Spinal cord (tissue), 10 donors: ENCODE data around the gene DIAPH1. TPM values are rescaled to one million over a fixed set of nuclear protein-coding genes. Genes with fewer than 3 reads are reported as not detected.
A peak's percentile ranks its signal among the peaks of the same experiment; 100 is the strongest.

Experiments used
- DNase-seq, 6 donors: peaks; one replicate each; pipeline versions ENCODE4 v3.0.0 to v3.0.0-alpha.2; 2013 to 2015; ENCODE audit warnings: low spot score in 6 of 6, low read depth in 4 of 6
- H3K27ac ChIP-seq: one replicate; pipeline ENCODE4 v1.5.1; 2013; ENCODE audit warnings: low read depth, low read length, control low read depth
- H3K27me3 ChIP-seq: one replicate; pipeline ENCODE4 v1.6.1; 2013; ENCODE audit warnings: low read length; ENCODE audit not compliant: control insufficient read depth, insufficient read depth
- H3K36me3 ChIP-seq: one replicate; pipeline ENCODE4 v1.6.1; 2013; ENCODE audit warnings: low read length; ENCODE audit not compliant: control insufficient read depth, insufficient read depth
- H3K4me1 ChIP-seq: one replicate; pipeline ENCODE4 v1.6.1; 2013; ENCODE audit warnings: low read length; ENCODE audit not compliant: control insufficient read depth, insufficient read depth
- H3K4me3 ChIP-seq: one replicate; pipeline ENCODE4 v1.5.1; 2013; ENCODE audit warnings: low read depth, low read length, control low read depth
- H3K9me3 ChIP-seq: one replicate; pipeline ENCODE4 v1.6.1; 2013; ENCODE audit warnings: low read length; ENCODE audit not compliant: control insufficient read depth, insufficient read depth
- WGBS: methylation state at CpG from one replicate; pipeline ENCODE4 v1.1.5; 2013; ENCODE audit warnings: missing lambda C conversion rate; ENCODE audit not compliant: insufficient coverage; 5-methylcytosine and 5-hydroxymethylcytosine counted together
- polyA plus RNA-seq, 2 donors: library from polyadenylated mRNA; unstranded; fragments of 120-200 nt; gene quantifications; one replicate each; pipeline ENCODE4 v1.2.1, GENCODE V29; 2013; ENCODE audit not compliant: insufficient read length in 2 of 2
- total RNA-seq, 2 donors: library from RNA; depleted of rRNA in 1 of 2; stranded (reverse); fragments of 120-200 nt in 1 of 2; fragments of >200 nt in 1 of 2; gene quantifications; one replicate each; pipeline versions ENCODE4 v1.2.3 to v1.2.4, GENCODE V29; 2013 to 2014
- donor health status: healthy.

The DIAPH1 gene
- total and polyA plus RNA-seq, 4 donors: 23.6 to 44.4 (median 31.1) TPM

- H3K4me1 ChIP-seq: peaks cover 48% of the 10 kb centered on the region
- 82% methylated on average over 6 of the region's 11 CpGs for WGBS
- no peak overlapping the region for H3K4me3 ChIP-seq
- H3K9me3 ChIP-seq: no peaks in the 10 kb centered on the region
- peaks cover 15% of the 10 kb centered on the region for H3K36me3 ChIP-seq
- no peaks in the 10 kb centered on the region for H3K27me3 ChIP-seq
- peak in 1 of 6 donors; percentile 7 for DNase-seq
- no peak overlapping the region for H3K27ac ChIP-seq
Measured at GRCh38 chr5:141517880-141518617, 100.8 kb downstream of the DIAPH1 start.

GRCh38 chr5:141517312-141517711, 101.5 kb downstream of the DIAPH1 start:
- DNase-seq: no peak
- no peaks in the 10 kb centered on the region for H3K27me3 ChIP-seq
- H3K27ac ChIP-seq: no peak overlapping the region
- H3K36me3 ChIP-seq: peaks cover 19% of the 10 kb centered on the region
- 93% methylated on average over 2 of the region's 8 CpGs for WGBS
- H3K9me3 ChIP-seq: no peaks in the 10 kb centered on the region
- peaks cover 55% of the 10 kb centered on the region for H3K4me1 ChIP-seq
- H3K4me3 ChIP-seq: no peak overlapping the region

GRCh38 chr5:141516672-141517025, 102.2 kb downstream of the DIAPH1 start:
- 91% methylated on average over 6 of the region's 8 CpGs for WGBS
- Histone ChIP-seq H3K36me3 (peaks cover 25% of the 10 kb centered on the region), H3K4me1 (peaks cover 61% of the 10 kb centered on the region), H3K27ac (peak overlapping the region; percentile 97), H3K9me3 (no peaks in the 10 kb centered on the region), H3K27me3 (no peaks in the 10 kb centered on the region), H3K4me3 (no peak overlapping the region)
- peak in 1 of 6 donors; percentile 2 for DNase-seq

- no peak for DNase-seq
- Histone ChIP-seq H3K4me1 (peaks cover 65% of the 10 kb centered on the region), H3K4me3 (no peak overlapping the region), H3K36me3 (peaks cover 31% of the 10 kb centered on the region), H3K27ac (peak overlapping the region; percentile 97), H3K9me3 (no peaks in the 10 kb centered on the region), H3K27me3 (no peaks in the 10 kb centered on the region)
- WGBS: 68% methylated on average over 3 of the region's 4 CpGs
Measured at GRCh38 chr5:141515946-141516671, 102.7 kb downstream of the DIAPH1 start.

GRCh38 chr5:141515141-141515540, 103.7 kb downstream of the DIAPH1 start:
- Histone ChIP-seq H3K9me3 (no peaks in the 10 kb centered on the region), H3K27ac (peak overlapping the region; percentile 97), H3K36me3 (peaks cover 39% of the 10 kb centered on the region), H3K27me3 (no peaks in the 10 kb centered on the region), H3K4me1 (peaks cover 64% of the 10 kb centered on the region), H3K4me3 (no peak overlapping the region)
- DNase-seq: peak in 1 of 6 donors; percentile 39
- WGBS: 40% methylated on average over 2 of the region's 3 CpGs

- peak overlapping the region; percentile 97 for H3K27ac ChIP-seq
- no peaks in the 10 kb centered on the region for H3K27me3 ChIP-seq
- H3K36me3 ChIP-seq: peaks cover 45% of the 10 kb centered on the region
- 25% methylated on average over 6 of the region's 6 CpGs for WGBS
- peaks cover 69% of the 10 kb centered on the region for H3K4me1 ChIP-seq
- peak overlapping the region; percentile 70 for H3K4me3 ChIP-seq
- DNase-seq: peak in 2 of 6 donors; percentile 38 to 44
- no peaks in the 10 kb centered on the region for H3K9me3 ChIP-seq
Measured at GRCh38 chr5:141514330-141515133, 104.3 kb downstream of the DIAPH1 start.

GRCh38 chr5:141513627-141514329, 105.0 kb downstream of the DIAPH1 start:
- no peaks in the 10 kb centered on the region for H3K9me3 ChIP-seq
- peak overlapping the region; percentile 97 for H3K27ac ChIP-seq
- peaks cover 76% of the 10 kb centered on the region for H3K4me1 ChIP-seq
- DNase-seq: peak in 5 of 6 donors; percentile 80 to 98 (median 92)
- WGBS: 0% methylated on average over 20 of the region's 29 CpGs
- H3K36me3 ChIP-seq: peaks cover 51% of the 10 kb centered on the region
- no peaks in the 10 kb centered on the region for H3K27me3 ChIP-seq
- peak overlapping the region; percentile 70 for H3K4me3 ChIP-seq

GRCh38 chr5:141512911-141513626, 105.7 kb downstream of the DIAPH1 start:
- Histone ChIP-seq H3K4me1 (peaks cover 84% of the 10 kb centered on the region), H3K27ac (peak overlapping the region; percentile 97), H3K9me3 (no peaks in the 10 kb centered on the region), H3K4me3 (peak overlapping the region; percentile 70), H3K27me3 (no peaks in the 10 kb centered on the region), H3K36me3 (peaks cover 46% of the 10 kb centered on the region)
- under 1% methylated on average over 36 of the region's 43 CpGs for WGBS
- peak in 3 of 6 donors; percentile 81 to 97 (median 94) for DNase-seq
